ENCODE measurements around the gene GATC. TPM values are rescaled to one million over a fixed set of nuclear protein-coding genes. Genes with fewer than 3 reads are reported as not detected.

Gene GATC
- total RNA-seq (2014; rRNA removed; shearing (Covaris generic)), result 33.9 and 37.0 TPM in 2 replicates
- polyA plus RNA-seq (2015; cell fraction: cytosol; rRNA removed), result 19.4 and 22.7 TPM in 2 replicates
- polyA plus RNA-seq (2015; cell fraction: nucleus; rRNA removed), result 17.9 and 25.3 TPM in 2 replicates

GRCh38 chr12:120445911-120446843 lies at the start of gene GATC, which contains the start of gene TRIAP1:
Gene GATC, plus strand, starts transcription at chr12:120446444. Its CDS starts 37 bp downstream, at chr12:120446481.
Gene TRIAP1, minus strand, starts transcription at chr12:120446384. Its CDS starts 12 bp downstream, at chr12:120446372.
- DNase-seq (ENCODE audit: low read depth, low spot score), result peak; percentile 73
- in situ Hi-C loops (cut with HindIII; ENCODE audit: low pct_unique_long_range_greater_than_20kb, low sequenced_read_pairs), result no loop called here

GRCh38 chr12:120397824-120398540 lies 48.3 kb upstream of the GATC start:
- no peak for DNase-seq (ENCODE audit: low read depth, low spot score)
- in situ Hi-C loops (cut with HindIII; ENCODE audit: low pct_unique_long_range_greater_than_20kb, low sequenced_read_pairs), result no loop called here

- peak; percentile 29 for DNase-seq (ENCODE audit: low read depth, low spot score)
- in situ Hi-C loops (cut with HindIII; ENCODE audit: low pct_unique_long_range_greater_than_20kb, low sequenced_read_pairs), result no loop called here
These were observed 46.7 kb upstream of the GATC start for GRCh38 chr12:120399531-120399930.

- DNase-seq (ENCODE audit: low read depth, low spot score), result no peak
- in situ Hi-C loops (cut with HindIII; ENCODE audit: low pct_unique_long_range_greater_than_20kb, low sequenced_read_pairs), result no loop called here
These were observed 44.0 kb upstream of the GATC start for GRCh38 chr12:120402217-120402616.

- in situ Hi-C loops (cut with HindIII; ENCODE audit: low pct_unique_long_range_greater_than_20kb, low sequenced_read_pairs), result no loop called here
- no peak for DNase-seq (ENCODE audit: low read depth, low spot score)
These were observed 42.4 kb upstream of the GATC start for GRCh38 chr12:120403869-120404268.

- in situ Hi-C loops (cut with HindIII; ENCODE audit: low pct_unique_long_range_greater_than_20kb, low sequenced_read_pairs), result no loop called here
- DNase-seq (ENCODE audit: low read depth, low spot score), result peak; percentile 26
These were observed 42.0 kb upstream of the GATC start for GRCh38 chr12:120404271-120404670.

GRCh38 chr12:120406069-120406468 lies 40.2 kb upstream of the GATC start:
- no peak for DNase-seq (ENCODE audit: low read depth, low spot score)
- in situ Hi-C loops (cut with HindIII; ENCODE audit: low pct_unique_long_range_greater_than_20kb, low sequenced_read_pairs), result no loop called here

- in situ Hi-C loops (cut with HindIII; ENCODE audit: low pct_unique_long_range_greater_than_20kb, low sequenced_read_pairs), result no loop called here
- DNase-seq (ENCODE audit: low read depth, low spot score), result no peak
These were observed 39.7 kb upstream of the GATC start for GRCh38 chr12:120406553-120406952.

- in situ Hi-C loops (cut with HindIII; ENCODE audit: low pct_unique_long_range_greater_than_20kb, low sequenced_read_pairs), result no loop called here
- no peak for DNase-seq (ENCODE audit: low read depth, low spot score)
These were observed 37.5 kb upstream of the GATC start for GRCh38 chr12:120408771-120409170.

- no peak for DNase-seq (ENCODE audit: low read depth, low spot score)
- in situ Hi-C loops (cut with HindIII; ENCODE audit: low pct_unique_long_range_greater_than_20kb, low sequenced_read_pairs), result no loop called here
These were observed 33.8 kb upstream of the GATC start for GRCh38 chr12:120412421-120412820.

GRCh38 chr12:120413901-120414695 lies 32.1 kb upstream of the GATC start:
- no peak for DNase-seq (ENCODE audit: low read depth, low spot score)
- in situ Hi-C loops (cut with HindIII; ENCODE audit: low pct_unique_long_range_greater_than_20kb, low sequenced_read_pairs), result no loop called here

- in situ Hi-C loops (cut with HindIII; ENCODE audit: low pct_unique_long_range_greater_than_20kb, low sequenced_read_pairs), result no loop called here
- no peak for DNase-seq (ENCODE audit: low read depth, low spot score)
These were observed 29.6 kb upstream of the GATC start for GRCh38 chr12:120416490-120417216.

GRCh38 chr12:120417917-120418580 lies 28.2 kb upstream of the GATC start:
- DNase-seq (ENCODE audit: low read depth, low spot score), result no peak
- in situ Hi-C loops (cut with HindIII; ENCODE audit: low pct_unique_long_range_greater_than_20kb, low sequenced_read_pairs), result no loop called here

GRCh38 chr12:120421701-120422100 lies 24.5 kb upstream of the GATC start:
- in situ Hi-C loops (cut with HindIII; ENCODE audit: low pct_unique_long_range_greater_than_20kb, low sequenced_read_pairs), result no loop called here

GRCh38 chr12:120422892-120423456 lies 23.3 kb upstream of the GATC start:
- no peak for DNase-seq (ENCODE audit: low read depth, low spot score)
- in situ Hi-C loops (cut with HindIII; ENCODE audit: low pct_unique_long_range_greater_than_20kb, low sequenced_read_pairs), result no loop called here

More at GRCh38 chr12:120421701-120422100, 24.5 kb upstream of the GATC start:
- peak; percentile 32 for DNase-seq (ENCODE audit: low read depth, low spot score)

GRCh38 chr12:120425797-120426196 lies 20.4 kb upstream of the GATC start:
- in situ Hi-C loops (cut with HindIII; ENCODE audit: low pct_unique_long_range_greater_than_20kb, low sequenced_read_pairs), result no loop called here

More at GRCh38 chr12:120425797-120426196, 20.4 kb upstream of the GATC start:
- no peak for DNase-seq (ENCODE audit: low read depth, low spot score)

Data from SK-MEL-5 (cell line).